K562 (cell line): ENCODE measurements around the gene RBM17. TPM values are rescaled to one million over a fixed set of nuclear protein-coding genes. Genes with fewer than 3 reads are reported as not detected.

ENCODE experiments used
- ATAC-seq: fragments of 200-7000 bp; cut with Tn5 transposase; 3 replicates; pipeline ENCODE4 v1.9.1; 2020; ENCODE audit warnings: moderate library complexity
- BruUV-seq: library from RNA; stranded (reverse); fragments of 400-500 nt; replicated peaks from 2 replicates; lab custom pipeline; 2021; lab: Mats Ljungman, UMichigan
- CTCF ChIA-PET: fragments of 300-600 bp; formaldehyde crosslinking; extraction: SDS; loops from one replicate; lab custom pipeline; 2021; ENCODE audit warnings: low intra/inter-chr PET ratio; lab: Yijun Ruan, JAX
- POLR2A ChIA-PET: fragments of 300-600, 350-650 bp; sonication (Branson Sonifier 250); formaldehyde crosslinking; extraction: SDS; loops from one replicate; lab custom pipeline; 2021; ENCODE audit warnings: antibody characterized with exemption, inconsistent platforms; lab: Yijun Ruan, JAX
- DNase-seq, 4 experiments: peaks; one replicate each; pipeline versions ENCODE4 v3.0.0 to v3.0.0-alpha.2; 2011 to 2018; ENCODE audit warnings: low spot score in 3 of 4, mixed read lengths in 3 of 4; ENCODE audit errors: extremely low read depth in 1 of 4
- FAIRE-seq: peaks from 2 replicates; lab custom pipeline; 2011; peaks lifted over from hg19 to GRCh38; lab: Jason Lieb, UNC
- H2AFZ ChIP-seq: 2 replicates; pipeline ENCODE4 v1.6.0; 2011; ENCODE audit warnings: low read depth, low read length, control low read depth, inconsistent platforms
- H3K27ac ChIP-seq: fragments of 200-600 bp; 3 replicates; pipeline ENCODE4 v1.8.0; 2011; ENCODE audit warnings: low read depth, mild to moderate bottlenecking, control low read depth, inconsistent platforms, low read length, moderate library complexity, mixed read lengths; ENCODE audit errors: extremely low read depth
- H3K27me3 ChIP-seq, 2 experiments: fragments of 300-600 bp in 1 of 2; 2 replicates in 1 of 2; 3 replicates in 1 of 2; pipeline versions ENCODE4 v1.6.0 to v1.8.0; 2011; ENCODE audit warnings: inconsistent platforms in 2 of 2, low read length in 2 of 2, mild to moderate bottlenecking in 1 of 2, mixed read lengths in 1 of 2, moderate library complexity in 1 of 2; ENCODE audit not compliant: control insufficient read depth in 2 of 2, insufficient read depth in 2 of 2
- H3K36me3 ChIP-seq: fragments of 300-600 bp; 3 replicates; pipeline ENCODE4 v1.8.0; 2011; ENCODE audit warnings: mild to moderate bottlenecking, low read length, inconsistent platforms; ENCODE audit not compliant: control insufficient read depth, insufficient read depth
- H3K4me1 ChIP-seq, 2 experiments: fragments of 200-600 bp in 1 of 2; replicated peaks in 1 of 2; 2 replicates in 1 of 2; 3 replicates in 1 of 2; pipeline versions ENCODE4 v1.5.1 to v1.8.0; 2011; ENCODE audit warnings: inconsistent platforms in 2 of 2, low read length in 2 of 2, mild to moderate bottlenecking in 1 of 2, mixed read lengths in 1 of 2, moderate library complexity in 1 of 2; ENCODE audit not compliant: control insufficient read depth in 2 of 2, insufficient read depth in 2 of 2
- H3K4me2 ChIP-seq: 2 replicates; pipeline ENCODE4 v1.6.1; 2011; ENCODE audit warnings: low read length, control low read depth, inconsistent platforms, mixed read lengths; ENCODE audit not compliant: insufficient read depth
- H3K4me3 ChIP-seq: fragments of 200-600 bp; sonication (generic), shearing (Covaris generic); 2 replicates; pipeline ENCODE4 v1.5.1; 2016; ENCODE audit warnings: control low read depth, inconsistent platforms
- H3K79me2 ChIP-seq: fragments of 200-600 bp; 3 replicates; pipeline ENCODE4 v1.8.0; 2011; ENCODE audit warnings: low read length, inconsistent platforms; ENCODE audit not compliant: control insufficient read depth, insufficient read depth
- H3K9ac ChIP-seq, 2 experiments: 2 replicates each; pipeline versions ENCODE4 v1.6.0 to v1.6.1; 2011; ENCODE audit warnings: low read depth in 2 of 2, low read length in 2 of 2, control low read depth in 1 of 2, inconsistent platforms in 1 of 2, mild to moderate bottlenecking in 1 of 2, mixed read lengths in 1 of 2; ENCODE audit not compliant: insufficient read depth in 1 of 2
- H3K9me1 ChIP-seq: one replicate; pipeline ENCODE4 v1.6.0; 2011; ENCODE audit warnings: inconsistent platforms, mild to moderate bottlenecking, low read length, moderate library complexity; ENCODE audit not compliant: control insufficient read depth, insufficient read depth
- H3K9me3 ChIP-seq: replicated peaks from 2 replicates; pipeline ENCODE4 v1.5.1; 2011; ENCODE audit warnings: low read depth, low read length, inconsistent platforms; ENCODE audit not compliant: control insufficient read depth, insufficient read depth
- H4K20me1 ChIP-seq: replicated peaks from 2 replicates; pipeline ENCODE4 v1.6.1; 2011; ENCODE audit warnings: low read length, inconsistent platforms, mixed read lengths; ENCODE audit not compliant: control insufficient read depth, insufficient read depth
- HCFC1 ChIP-seq: IDR thresholded peaks from 2 replicates; pipeline ENCODE4 v1.6.1; 2012; ENCODE audit warnings: low read depth, low read length, improper control_type of control experiment
- HNRNPLL ChIP-seq: fragments of 200-400 bp; formaldehyde crosslinking; IDR thresholded peaks from 2 replicates; pipeline ENCODE4 v1.6.1; 2017; ENCODE audit warnings: low read length, low read depth, mild to moderate bottlenecking; ENCODE audit not compliant: poor library complexity, severe bottlenecking
- POLR2B ChIP-seq: fragments of 450-650 bp; IDR thresholded peaks from 2 replicates; pipeline ENCODE4 v1.6.1; 2018; ENCODE audit warnings: low read depth; ENCODE audit not compliant: partially characterized antibody
- ZNF407 ChIP-seq: fragments of 450-650 bp; IDR thresholded peaks from 2 replicates; pipeline ENCODE4 v1.6.1; 2016; ENCODE audit warnings: low read depth
- WGBS: fragments of 100-300 bp; shearing (Covaris generic); methylation state at CpG from one replicate; pipeline ENCODE4 v1.1.6; 2016; ENCODE audit warnings: low coverage, mixed read lengths; ENCODE audit not compliant: insufficient coverage; ENCODE audit errors: missing lambda C conversion rate; 5-methylcytosine and 5-hydroxymethylcytosine counted together
- in situ Hi-C: fragments of 300-500 bp; cut with MboI; formaldehyde crosslinking; loops from 4 replicates; pipeline ENCODE4 v1.15.0; 2018; ENCODE audit warnings: inconsistent platforms, mixed read lengths
- intact Hi-C: fragments of 100-400 bp; cut with micrococcal nuclease; formaldehyde crosslinking; loops from 2 replicates; pipeline ENCODE4 v1.14.2; 2022
- polyA plus RNA-seq, 8 experiments: library from polyadenylated mRNA; depleted of rRNA in 4 of 8; stranded (reverse) in 5 of 8; unstranded in 3 of 8; fragments of >200 nt; fragmentation: Nextera tagmentation in 2 of 8; fragmentation: Illumina TruSeq in 1 of 8; extraction: Ambion mirVana in 2 of 8; extraction: Trizol in 1 of 8; gene quantifications; 2 replicates each; pipeline versions ENCODE4 v1.2.1 to v1.2.3, GENCODE V29; 2011 to 2014; ENCODE audit warnings: inconsistent platforms in 1 of 8, missing spikeins in 1 of 8
- total RNA-seq, 7 experiments: library from RNA; depleted of rRNA in 6 of 7; stranded (reverse); fragments of >200 nt in 6 of 7; fragmentation: Illumina TruSeq in 2 of 7; extraction: Trizol in 2 of 7; gene quantifications; 2 replicates each; pipeline versions ENCODE4 v1.2.1 to v1.2.3, GENCODE V29; 2011 to 2021; ENCODE audit warnings: low replicate concordance in 1 of 7

RBM17 gene
- total and polyA plus RNA-seq, 9 of the 15 experiments (the other 6 are each of a cell fraction or from before 2014, with no cell fraction given): 23.6 to 217 (median 124) TPM

GRCh38 chr10:6097063-6097462 is 8.2 kb downstream of the RBM17 start:
- intact Hi-C loops (no loop called here), in situ Hi-C loops (no loop called here)
- H3K27me3 ChIP-seq: no peaks in the 10 kb centered on the region
- peaks cover 89% of the 10 kb centered on the region for H3K79me2 ChIP-seq
- TF ChIP-seq HNRNPLL: no peak
- TF ChIP-seq POLR2B: no peak
- TF ChIP-seq HCFC1: no peak
- TF ChIP-seq ZNF407: no peak
- DNase-seq (no peak), FAIRE-seq (no peak), ATAC-seq (no peak)
- peaks cover 81% of the 10 kb centered on the region for H3K36me3 ChIP-seq
- no peaks in the 10 kb centered on the region for H3K9me3 ChIP-seq
- BruUV-seq: no TSS peak
- H3K4me2 ChIP-seq: no peak overlapping the region
- H3K4me3 ChIP-seq: no peak overlapping the region
- no peak overlapping the region for H3K9ac ChIP-seq
- H3K9me1 ChIP-seq: no peaks in the 10 kb centered on the region
- no peak overlapping the region for H2AFZ ChIP-seq
- CTCF ChIA-PET: no interaction called here
- POLR2A ChIA-PET: interaction anchor here (0.5 to 0.6 kb wide), 2 partner anchors 29 to 943 kb away, joined by 3 to 8 read pairs; no protein-coding TSS in a partner anchor
- WGBS: 94% methylated on average over 5 of the region's 5 CpGs
- H3K27ac ChIP-seq: no peak overlapping the region
- H3K4me1 ChIP-seq: peaks cover 4 to 12% of the 10 kb centered on the region in 2 experiments; a peak in 3 of 5 replicates
- peaks cover 21% of the 10 kb centered on the region for H4K20me1 ChIP-seq
